Measurements from ENCODE around the gene XIRP2.
"Not testable (repeated sequence)": the region's sequence is repeated elsewhere in the genome, so short reads cannot be mapped to it uniquely, and the experiment has no call there.

Gene XIRP2

GRCh38 chr2:167264380-167264779 lies 376.1 kb downstream of the XIRP2 start:
- Histone ChIP-seq H3K9ac (ENCODE audit: low read length) (no peak overlapping the region), H3K36me3 (ENCODE audit: control insufficient read depth, insufficient read depth, low read length) (no peaks in the 10 kb centered on the region), H3K4me1 (ENCODE audit: control insufficient read depth, insufficient read depth, low read length) (no peaks in the 10 kb centered on the region), H3K27me3 (ENCODE audit: control insufficient read depth, insufficient read depth, low read length) (no peaks in the 10 kb centered on the region), H3K27ac (ENCODE audit: low read depth, low read length) (no peak overlapping the region), H3K4me3 (ENCODE audit: low read length) (no peak overlapping the region)

GRCh38 chr2:167265004-167265403 lies 376.7 kb downstream of the XIRP2 start:
- Histone ChIP-seq H3K27ac (ENCODE audit: low read depth, low read length) (no peak overlapping the region), H3K4me1 (ENCODE audit: control insufficient read depth, insufficient read depth, low read length) (no peaks in the 10 kb centered on the region), H3K9ac (ENCODE audit: low read length) (no peak overlapping the region), H3K36me3 (ENCODE audit: control insufficient read depth, insufficient read depth, low read length) (no peaks in the 10 kb centered on the region), H3K4me3 (ENCODE audit: low read length) (no peak overlapping the region), H3K27me3 (ENCODE audit: control insufficient read depth, insufficient read depth, low read length) (no peaks in the 10 kb centered on the region)

GRCh38 chr2:167265722-167266121 lies 377.4 kb downstream of the XIRP2 start:
- Histone ChIP-seq H3K4me3 (ENCODE audit: low read length) (no peak overlapping the region), H3K9ac (ENCODE audit: low read length) (no peak overlapping the region), H3K4me1 (ENCODE audit: control insufficient read depth, insufficient read depth, low read length) (no peaks in the 10 kb centered on the region), H3K27me3 (ENCODE audit: control insufficient read depth, insufficient read depth, low read length) (no peaks in the 10 kb centered on the region), H3K27ac (ENCODE audit: low read depth, low read length) (no peak overlapping the region), H3K36me3 (ENCODE audit: control insufficient read depth, insufficient read depth, low read length) (no peaks in the 10 kb centered on the region)

- H3K4me1 ChIP-seq (ENCODE audit: control insufficient read depth, insufficient read depth, low read length); H3K4me3 ChIP-seq (ENCODE audit: low read length); H3K27ac ChIP-seq (ENCODE audit: low read depth, low read length); H3K27me3 ChIP-seq (ENCODE audit: control insufficient read depth, insufficient read depth, low read length); H3K9ac ChIP-seq (ENCODE audit: low read length); H3K36me3 ChIP-seq (ENCODE audit: control insufficient read depth, insufficient read depth, low read length): not testable (repeated sequence)
Measured at GRCh38 chr2:167268245-167268644, 380.0 kb downstream of the XIRP2 start.

- Histone ChIP-seq H3K9ac (ENCODE audit: low read length) (no peak overlapping the region), H3K4me3 (ENCODE audit: low read length) (no peak overlapping the region), H3K27ac (ENCODE audit: low read depth, low read length) (no peak overlapping the region), H3K4me1 (ENCODE audit: control insufficient read depth, insufficient read depth, low read length) (no peaks in the 10 kb centered on the region), H3K27me3 (ENCODE audit: control insufficient read depth, insufficient read depth, low read length) (no peaks in the 10 kb centered on the region), H3K36me3 (ENCODE audit: control insufficient read depth, insufficient read depth, low read length) (no peaks in the 10 kb centered on the region)
Measured at GRCh38 chr2:167271932-167272331, 383.7 kb downstream of the XIRP2 start.

- Histone ChIP-seq H3K27me3 (ENCODE audit: control insufficient read depth, insufficient read depth, low read length) (no peaks in the 10 kb centered on the region), H3K27ac (ENCODE audit: low read depth, low read length) (no peak overlapping the region), H3K9ac (ENCODE audit: low read length) (no peak overlapping the region), H3K36me3 (ENCODE audit: control insufficient read depth, insufficient read depth, low read length) (no peaks in the 10 kb centered on the region), H3K4me3 (ENCODE audit: low read length) (no peak overlapping the region), H3K4me1 (ENCODE audit: control insufficient read depth, insufficient read depth, low read length) (no peaks in the 10 kb centered on the region)
Measured at GRCh38 chr2:167275046-167275445, 386.8 kb downstream of the XIRP2 start.

GRCh38 chr2:167279810-167280209 lies 391.5 kb downstream of the XIRP2 start:
- no peaks in the 10 kb centered on the region for H3K36me3 ChIP-seq (ENCODE audit: control insufficient read depth, insufficient read depth, low read length)
- no peaks in the 10 kb centered on the region for H3K4me1 ChIP-seq (ENCODE audit: control insufficient read depth, insufficient read depth, low read length)
- H3K27me3 ChIP-seq (ENCODE audit: control insufficient read depth, insufficient read depth, low read length) = no peaks in the 10 kb centered on the region
- no peak overlapping the region for H3K4me3 ChIP-seq (ENCODE audit: low read length)
- H3K27ac ChIP-seq (ENCODE audit: low read depth, low read length) = no peak overlapping the region
- no peak overlapping the region for H3K9ac ChIP-seq (ENCODE audit: low read length)

- no peaks in the 10 kb centered on the region for H3K27me3 ChIP-seq (ENCODE audit: control insufficient read depth, insufficient read depth, low read length)
- no peak overlapping the region for H3K9ac ChIP-seq (ENCODE audit: low read length)
- H3K36me3 ChIP-seq (ENCODE audit: control insufficient read depth, insufficient read depth, low read length) = no peaks in the 10 kb centered on the region
- H3K4me1 ChIP-seq (ENCODE audit: control insufficient read depth, insufficient read depth, low read length) = no peaks in the 10 kb centered on the region
- no peak overlapping the region for H3K4me3 ChIP-seq (ENCODE audit: low read length)
- H3K27ac ChIP-seq (ENCODE audit: low read depth, low read length) = no peak overlapping the region
Measured at GRCh38 chr2:167287212-167287611, 398.9 kb downstream of the XIRP2 start.

- no peak overlapping the region for H3K27ac ChIP-seq (ENCODE audit: low read depth, low read length)
Measured at GRCh38 chr2:167289651-167290410, 401.6 kb downstream of the XIRP2 start.

GRCh38 chr2:167292430-167293171 lies 404.3 kb downstream of the XIRP2 start, which contains the start of gene B3GALT1:
TSS of gene B3GALT1 (plus strand) at chr2:167293001.
- Histone ChIP-seq H3K4me3 (ENCODE audit: low read length) (peak within 1 kb of the TSS; percentile 90), H3K27me3 (ENCODE audit: control insufficient read depth, insufficient read depth, low read length) (no peaks in the 10 kb centered on the region), H3K27ac (ENCODE audit: low read depth, low read length) (peak within 1 kb of the TSS; percentile 91), H3K9ac (ENCODE audit: low read length) (no peak within 1 kb of the TSS), H3K4me1 (ENCODE audit: control insufficient read depth, insufficient read depth, low read length) (no peaks in the 10 kb centered on the region), H3K36me3 (ENCODE audit: control insufficient read depth, insufficient read depth, low read length) (no peaks in the 10 kb centered on the region)

More at GRCh38 chr2:167289651-167290410, 401.6 kb downstream of the XIRP2 start:
- H3K4me1 ChIP-seq (ENCODE audit: control insufficient read depth, insufficient read depth, low read length) = no peaks in the 10 kb centered on the region
- H3K4me3 ChIP-seq (ENCODE audit: low read length) = no peak overlapping the region
- no peaks in the 10 kb centered on the region for H3K36me3 ChIP-seq (ENCODE audit: control insufficient read depth, insufficient read depth, low read length)
- no peaks in the 10 kb centered on the region for H3K27me3 ChIP-seq (ENCODE audit: control insufficient read depth, insufficient read depth, low read length)
- H3K9ac ChIP-seq (ENCODE audit: low read length) = no peak overlapping the region

- peak overlapping the region; percentile 90 for H3K4me3 ChIP-seq (ENCODE audit: low read length)
- no peak overlapping the region for H3K9ac ChIP-seq (ENCODE audit: low read length)
- peak overlapping the region; percentile 51 for H3K27ac ChIP-seq (ENCODE audit: low read depth, low read length)
- no peaks in the 10 kb centered on the region for H3K27me3 ChIP-seq (ENCODE audit: control insufficient read depth, insufficient read depth, low read length)
- no peaks in the 10 kb centered on the region for H3K4me1 ChIP-seq (ENCODE audit: control insufficient read depth, insufficient read depth, low read length)
- H3K36me3 ChIP-seq (ENCODE audit: control insufficient read depth, insufficient read depth, low read length) = no peaks in the 10 kb centered on the region
Measured at GRCh38 chr2:167293172-167293781, 405.0 kb downstream of the XIRP2 start.

GRCh38 chr2:167293943-167294775 lies 405.9 kb downstream of the XIRP2 start:
- Histone ChIP-seq H3K27me3 (ENCODE audit: control insufficient read depth, insufficient read depth, low read length) (no peaks in the 10 kb centered on the region), H3K4me1 (ENCODE audit: control insufficient read depth, insufficient read depth, low read length) (no peaks in the 10 kb centered on the region), H3K36me3 (ENCODE audit: control insufficient read depth, insufficient read depth, low read length) (no peaks in the 10 kb centered on the region), H3K9ac (ENCODE audit: low read length) (no peak overlapping the region), H3K27ac (ENCODE audit: low read depth, low read length) (no peak overlapping the region), H3K4me3 (ENCODE audit: low read length) (peak overlapping the region; percentile 90)
